SH-SY5Y (cell line): ENCODE results near the gene CAPN14.

ENCODE experiments used
- GATA2 ChIP-seq: IDR thresholded peaks from 2 replicates; pipeline ENCODE4 v1.6.1; 2011; ENCODE audit warnings: mild to moderate bottlenecking, low read depth, low read length
- GATA3 ChIP-seq: IDR thresholded peaks from 2 replicates; pipeline ENCODE4 v1.6.1; 2011; ENCODE audit warnings: low read depth, mild to moderate bottlenecking, low read length, moderate library complexity

- TF ChIP-seq GATA2 = no peak
- no peak for TF ChIP-seq GATA3
Measured at GRCh38 chr2:31233231-31233630, 15.9 kb upstream of the CAPN14 start.
